AG04449 (cell line): ENCODE data around the gene STAU1.

Experiments
- CTCF ChIA-PET: fragments of 350-600 bp; formaldehyde crosslinking; extraction: SDS; loops from one replicate; lab custom pipeline; 2021; ENCODE audit warnings: antibody characterized with exemption; lab: Yijun Ruan, JAX
- POLR2A ChIA-PET: fragments of 400-600, 350-600 bp; formaldehyde crosslinking; extraction: SDS; loops from one replicate; lab custom pipeline; 2020; ENCODE audit warnings: antibody characterized with exemption, inconsistent platforms; lab: Yijun Ruan, JAX
- DNase-seq: peaks from one replicate; pipeline ENCODE4 v3.0.0-alpha.2; 2010; ENCODE audit warnings: low read depth, low spot score
- H3K4me3 ChIP-seq: 2 replicates; pipeline ENCODE4 v1.5.1; 2011; ENCODE audit warnings: low read depth, mild to moderate bottlenecking, control low read depth, low read length
- CTCF ChIP-seq: IDR thresholded peaks from one replicate; pipeline ENCODE4 v1.5.1; 2011; ENCODE audit warnings: mild to moderate bottlenecking, moderate library complexity, low read length, control low read depth, inconsistent platforms; ENCODE audit not compliant: insufficient read depth; ENCODE audit errors: missing control alignments

STAU1 gene

GRCh38 chr20:49123982-49124381 is 64.2 kb downstream of the STAU1 start:
- no peak for DNase-seq
- POLR2A ChIA-PET: no interaction called here
- H3K4me3 ChIP-seq: no peak overlapping the region
- TF ChIP-seq CTCF: no peak
- CTCF ChIA-PET: interaction anchor here (1.3 to 3.5 kb wide), 4 partner anchors 9 to 93 kb away, joined by 3 to 27 read pairs (median 10); no protein-coding TSS in a partner anchor

GRCh38 chr20:49122920-49123319 is 65.2 kb downstream of the STAU1 start:
- no peak overlapping the region for H3K4me3 ChIP-seq
- ChIA-PET CTCF (interaction anchor here (3.0 to 3.1 kb wide), 2 partner anchors 10 to 11 kb away, joined by 7 to 12 read pairs; no protein-coding TSS in a partner anchor), POLR2A (no interaction called here)
- no peak for TF ChIP-seq CTCF
- no peak for DNase-seq

GRCh38 chr20:49119988-49120387 is 68.1 kb downstream of the STAU1 start:
- TF ChIP-seq CTCF: no peak
- ChIA-PET POLR2A (no interaction called here), CTCF (interaction anchor here (0.7 to 1.8 kb wide), 2 partner anchors 9 to 97 kb away, joined by 3 to 8 read pairs; no protein-coding TSS in a partner anchor)
- DNase-seq: no peak
- H3K4me3 ChIP-seq: no peak overlapping the region

- ChIA-PET POLR2A (no interaction called here), CTCF (interaction anchor here (2.0 to 2.3 kb wide), 2 partner anchors 15 to 17 kb away, joined by 6 to 10 read pairs; no protein-coding TSS in a partner anchor)
Observed at GRCh38 chr20:49118307-49118706, 69.8 kb downstream of the STAU1 start.

GRCh38 chr20:49115564-49115963 is 72.6 kb downstream of the STAU1 start:
- no peak overlapping the region for H3K4me3 ChIP-seq
- ChIA-PET CTCF (interaction anchor here (0.6 kb wide), 1 partner anchor 17 kb away, joined by 3 read pairs; no protein-coding TSS in a partner anchor), POLR2A (no interaction called here)
- TF ChIP-seq CTCF: no peak
- DNase-seq: no peak

More at GRCh38 chr20:49118307-49118706, 69.8 kb downstream of the STAU1 start:
- TF ChIP-seq CTCF: no peak
- no peak overlapping the region for H3K4me3 ChIP-seq
- DNase-seq: no peak

GRCh38 chr20:49112596-49113274 is 75.4 kb downstream of the STAU1 start:
- TF ChIP-seq CTCF: no peak
- ChIA-PET POLR2A (no interaction called here), CTCF (interaction anchor here (0.8 to 1.7 kb wide), 4 partner anchors 9 to 104 kb away, joined by 3 to 4 read pairs (median 4); no protein-coding TSS in a partner anchor)
- no peak overlapping the region for H3K4me3 ChIP-seq
- no peak for DNase-seq
